Glomerular endothelial cell (primary cell): Measurements from ENCODE around the gene RIN3. TPM values are rescaled to one million over a fixed set of nuclear protein-coding genes. Genes with fewer than 3 reads are reported as not detected.
"Not testable (repeated sequence)": the region's sequence is repeated elsewhere in the genome, so short reads cannot be mapped to it uniquely, and the experiment has no call there.

Experiments
- DNase-seq: peaks from one replicate; pipeline ENCODE4 v3.0.0-alpha.2; 2011; ENCODE audit warnings: low read depth, low spot score; ENCODE audit errors: extremely low read depth
- total RNA-seq: library from RNA; depleted of rRNA; stranded (reverse); fragments of >200 nt; gene quantifications from 2 replicates; pipeline ENCODE4 v1.2.3, GENCODE V29; 2015

The RIN3 gene
- total RNA-seq, 1 donor from 2014 or later: 51.1 TPM

DNA sequence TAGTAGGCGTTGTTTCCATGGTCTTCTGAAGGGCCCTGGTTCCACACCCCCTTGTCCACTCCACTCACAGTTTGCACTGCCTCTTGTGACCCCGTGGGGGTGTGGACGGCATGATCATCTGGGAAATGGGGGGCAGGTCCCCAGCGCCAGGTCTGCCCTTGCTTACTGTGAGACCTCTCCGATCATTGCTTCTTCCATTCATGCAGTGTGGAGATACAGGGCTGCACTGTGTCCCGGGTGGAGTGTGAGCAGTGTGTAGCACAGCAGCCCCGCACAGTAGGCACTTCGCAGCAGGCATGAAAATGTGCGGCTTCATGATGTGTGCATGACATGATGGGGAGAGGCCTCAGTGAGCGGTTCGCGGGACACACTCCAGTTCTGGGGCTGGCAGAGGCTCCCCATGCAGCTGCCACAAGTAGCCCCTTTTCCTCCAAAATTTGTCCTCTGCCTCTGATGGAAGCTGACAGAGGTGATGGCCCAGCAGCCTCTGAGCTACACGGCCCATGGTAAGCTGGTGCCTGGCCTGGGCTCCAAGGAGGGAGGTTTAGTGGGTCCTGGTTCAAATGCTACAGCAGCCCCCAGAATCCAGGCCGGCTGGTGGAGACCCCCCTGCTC is 15.0 kb downstream of the RIN3 start:
- DNase-seq: no peak

DNA sequence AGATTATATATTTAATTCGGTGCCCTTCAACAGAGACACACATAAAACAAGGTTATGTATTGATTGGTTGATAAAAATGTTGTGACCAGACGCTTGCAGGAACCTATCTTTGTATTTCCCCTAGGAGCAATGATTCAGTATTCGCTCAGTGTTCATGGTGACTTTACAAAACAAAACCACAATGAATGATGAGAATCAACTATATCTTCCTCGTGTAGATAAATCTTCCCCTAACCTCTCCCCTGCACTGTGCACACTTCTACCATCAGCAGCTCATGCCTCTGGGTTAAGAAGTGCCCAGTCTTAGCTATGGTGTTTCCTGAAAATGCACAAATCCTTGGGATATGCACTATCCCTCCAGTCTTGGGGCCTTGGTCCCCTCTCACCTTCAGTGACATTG is 16.3 kb downstream of the RIN3 start:
- no peak for DNase-seq

DNA sequence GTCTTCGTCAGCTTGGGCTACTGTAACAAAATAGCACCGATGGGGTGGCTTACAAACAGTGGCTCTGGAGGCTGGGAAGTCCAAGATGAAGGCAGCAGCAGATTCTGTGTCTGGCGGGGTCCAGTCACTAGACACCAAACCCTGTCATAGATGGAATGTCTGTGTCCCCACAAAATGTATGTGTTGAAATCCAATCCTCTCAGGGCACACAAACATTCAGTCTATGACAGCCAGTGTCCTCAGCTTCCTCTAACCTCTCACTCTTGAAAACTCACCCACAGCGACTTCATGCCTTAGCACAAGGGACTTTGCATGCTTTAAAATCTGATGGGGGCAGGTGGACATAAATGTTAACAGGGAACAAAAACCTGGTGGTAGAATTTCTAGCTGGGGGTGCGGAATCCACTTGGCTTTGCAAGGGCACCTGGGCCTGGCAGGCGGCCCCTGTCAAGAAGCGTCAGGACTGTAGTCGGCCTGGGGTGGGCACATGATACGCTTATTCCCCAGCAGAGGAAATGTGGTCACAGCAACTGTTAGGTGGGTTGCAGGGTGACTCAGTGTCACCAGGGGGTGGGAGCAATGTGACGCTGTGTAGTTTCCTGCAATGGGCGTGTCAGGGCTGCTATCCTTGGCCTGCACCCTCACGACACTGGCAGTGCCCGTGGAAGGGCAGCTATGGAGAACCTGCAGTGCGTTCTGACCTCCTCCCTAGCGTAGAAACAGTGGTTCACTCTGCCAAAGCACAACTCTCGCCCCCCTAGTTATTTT is 17.7 kb downstream of the RIN3 start:
- no peak for DNase-seq

DNA sequence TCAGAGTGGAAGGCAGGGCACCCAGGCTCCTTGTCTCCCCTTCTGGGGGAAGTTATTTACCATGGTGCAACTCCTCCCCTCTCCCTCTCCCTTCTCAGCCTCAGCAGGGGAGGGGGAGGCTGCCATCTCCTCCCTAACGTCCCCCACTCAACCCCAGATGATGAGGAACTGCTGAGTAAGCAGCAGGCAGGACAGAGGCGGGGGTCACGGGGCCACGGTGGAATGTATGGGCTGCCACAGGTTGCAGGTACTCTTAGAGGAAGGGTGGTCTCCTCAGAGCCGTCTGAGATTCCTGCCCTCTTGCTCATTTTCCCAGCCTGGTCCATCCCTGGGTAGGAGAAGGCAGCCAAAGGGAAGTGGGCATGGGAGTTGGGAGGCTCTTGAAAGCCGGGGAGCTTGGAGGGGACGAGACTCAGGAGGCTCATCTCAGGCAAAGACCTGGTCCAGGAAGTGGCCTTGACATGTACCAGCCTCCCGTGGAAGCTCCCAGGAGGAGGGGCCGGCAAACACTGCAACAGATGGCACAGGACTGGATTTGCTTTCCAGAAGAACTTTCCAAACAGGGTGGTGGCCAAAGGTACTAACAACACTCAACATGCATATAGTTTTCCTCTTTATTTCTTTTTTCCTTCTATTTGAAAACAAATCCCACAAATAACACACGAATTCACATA is 19.0 kb downstream of the RIN3 start:
- no peak for DNase-seq

DNA sequence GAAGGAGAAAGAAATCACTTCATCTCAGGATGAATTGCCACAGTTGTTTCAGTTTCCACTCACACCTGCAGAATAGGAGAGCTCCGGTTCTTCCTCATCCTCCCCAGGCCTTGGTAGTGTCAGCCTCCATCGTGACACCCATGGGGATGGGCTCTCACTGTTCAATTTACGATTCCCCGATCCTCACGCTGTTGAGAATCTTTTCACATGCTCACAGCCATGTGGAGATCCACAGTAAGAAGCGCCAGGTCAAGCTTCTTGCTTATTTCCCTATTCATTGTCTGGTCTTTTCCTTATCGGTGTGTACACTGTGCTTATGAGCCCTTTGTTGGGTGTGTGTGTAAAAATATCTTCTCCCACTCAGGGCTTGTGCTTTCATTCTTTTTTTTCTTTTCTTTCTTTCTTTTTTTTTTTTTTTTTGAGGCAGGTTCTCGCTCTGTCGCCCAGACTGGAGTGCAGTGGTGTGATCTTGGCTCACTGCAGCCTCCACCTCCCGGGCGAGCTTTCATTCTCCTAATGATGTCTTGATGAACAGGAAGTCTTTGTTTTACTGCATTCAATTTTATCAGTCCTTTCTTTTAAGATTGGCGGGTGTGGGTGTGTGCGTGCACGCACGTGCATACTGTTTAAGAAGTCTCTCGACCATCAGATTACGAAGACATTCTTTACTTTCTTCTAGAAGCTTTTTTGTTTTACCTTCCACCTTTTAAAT is 21.5 kb downstream of the RIN3 start:
- no peak for DNase-seq

DNA sequence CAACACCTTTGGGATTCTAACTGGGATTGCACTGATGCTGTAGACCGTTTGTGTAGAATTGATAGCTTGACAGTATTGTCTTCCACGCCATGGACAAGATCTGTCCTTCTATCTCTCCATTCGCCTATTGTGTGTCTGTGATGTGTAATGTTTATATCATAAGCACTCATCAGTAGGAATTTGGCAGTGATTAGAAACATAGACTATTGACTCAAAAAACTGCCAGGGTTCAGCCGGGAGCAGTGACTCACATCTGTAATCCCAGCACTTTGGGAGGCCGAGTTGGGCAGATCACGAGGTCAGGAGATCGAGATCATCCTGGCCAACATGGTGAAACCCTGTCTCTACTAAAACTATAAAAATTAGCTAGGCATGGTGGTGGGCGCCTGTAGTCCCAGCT is 22.6 kb downstream of the RIN3 start:
- DNase-seq: not testable (repeated sequence)

DNA sequence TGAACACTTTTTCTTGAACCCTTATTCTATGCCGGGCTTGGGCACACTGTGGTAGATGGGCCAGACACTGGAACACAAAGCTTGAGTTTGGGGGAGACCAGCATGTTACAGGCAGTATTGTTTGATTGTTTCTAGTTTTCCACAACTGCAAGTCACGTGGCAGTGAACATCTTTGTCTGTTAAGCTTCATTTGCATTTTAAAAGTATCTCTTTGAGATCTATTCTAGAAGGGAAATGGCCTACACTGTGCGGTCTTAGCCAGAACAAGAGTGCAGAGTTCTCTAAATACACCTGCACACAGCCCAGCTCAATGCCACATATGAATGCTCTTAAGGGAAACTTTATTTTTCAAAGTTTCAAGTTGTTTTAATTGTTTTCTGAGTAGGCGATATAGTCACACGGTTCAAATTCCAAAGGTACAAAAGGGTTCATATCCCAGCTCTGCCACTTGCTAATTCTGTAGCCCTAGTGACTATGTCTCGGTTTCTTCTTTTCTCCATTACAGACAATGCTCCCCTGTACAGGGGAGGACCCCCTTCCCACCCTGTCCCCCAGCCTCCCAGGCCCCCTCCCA is 24.9 kb downstream of the RIN3 start:
- DNase-seq: no peak

DNA sequence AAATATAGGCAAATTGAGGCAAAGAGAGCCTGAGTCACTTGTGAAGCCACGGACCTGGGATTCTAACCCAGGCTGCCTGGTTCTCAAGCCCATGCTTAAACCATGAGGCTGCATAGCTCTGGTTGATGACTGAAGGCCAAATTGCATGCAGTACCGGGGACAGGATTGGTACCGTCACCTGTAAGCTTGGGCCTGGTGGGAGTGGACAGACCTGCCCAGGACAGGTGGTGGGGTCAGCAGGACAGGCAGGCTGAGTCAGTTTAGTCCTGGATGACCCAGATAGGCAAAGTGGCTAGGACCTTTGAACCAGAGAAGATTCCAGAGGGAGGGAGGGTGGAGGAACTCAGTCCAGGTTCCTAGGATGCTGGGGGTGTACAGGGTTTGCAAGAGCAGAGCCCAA is 25.8 kb downstream of the RIN3 start:
- no peak for DNase-seq

DNA sequence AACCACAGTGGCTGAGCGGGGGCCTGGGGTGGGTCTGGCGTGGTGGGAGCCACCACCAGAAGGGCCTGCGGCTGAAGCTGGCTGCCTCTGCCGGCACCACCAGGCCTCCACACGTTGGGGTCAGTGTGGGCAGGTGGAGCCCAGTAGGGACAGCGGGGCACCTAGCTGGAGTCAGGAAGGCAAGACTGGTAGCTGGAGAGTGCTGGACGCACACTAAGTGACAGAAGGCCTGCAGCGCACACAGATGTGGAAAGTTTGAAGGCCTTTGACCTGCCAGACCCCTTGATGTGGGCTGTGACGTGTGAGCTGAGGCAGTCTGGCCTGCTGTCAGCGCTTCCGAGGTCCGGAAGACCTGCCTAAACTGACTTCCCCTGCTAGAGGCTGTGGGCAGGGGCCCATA is 26.3 kb downstream of the RIN3 start:
- DNase-seq: no peak

DNA sequence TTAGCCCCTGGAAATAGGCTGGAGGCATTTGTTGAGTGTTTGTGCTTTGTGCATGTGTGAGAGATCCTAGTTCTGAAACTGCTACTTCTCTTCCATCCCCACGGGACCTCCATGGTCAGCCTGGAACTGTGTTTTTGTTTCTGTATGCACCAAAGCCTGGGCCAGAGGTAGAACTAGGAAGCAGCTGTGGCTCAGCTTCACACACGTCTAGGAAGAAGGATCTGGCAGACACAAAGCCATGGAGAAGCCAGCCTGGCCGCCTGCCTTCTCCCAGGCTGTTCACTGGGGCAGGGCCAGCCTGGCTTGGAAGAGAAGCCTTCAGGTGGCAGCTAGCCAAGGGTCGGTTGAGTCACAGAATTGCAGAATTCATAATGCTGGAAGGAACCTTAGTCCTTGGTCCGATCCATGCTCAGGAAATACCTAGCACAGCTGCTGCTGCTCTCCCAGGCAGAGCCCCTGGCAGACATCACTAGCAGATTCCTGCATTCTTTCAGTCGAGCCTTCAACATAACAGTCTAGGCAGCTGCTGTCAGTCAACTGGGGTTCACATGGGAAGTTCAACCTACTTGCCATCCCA is 27.0 kb downstream of the RIN3 start:
- peak; percentile 99 for DNase-seq

DNA sequence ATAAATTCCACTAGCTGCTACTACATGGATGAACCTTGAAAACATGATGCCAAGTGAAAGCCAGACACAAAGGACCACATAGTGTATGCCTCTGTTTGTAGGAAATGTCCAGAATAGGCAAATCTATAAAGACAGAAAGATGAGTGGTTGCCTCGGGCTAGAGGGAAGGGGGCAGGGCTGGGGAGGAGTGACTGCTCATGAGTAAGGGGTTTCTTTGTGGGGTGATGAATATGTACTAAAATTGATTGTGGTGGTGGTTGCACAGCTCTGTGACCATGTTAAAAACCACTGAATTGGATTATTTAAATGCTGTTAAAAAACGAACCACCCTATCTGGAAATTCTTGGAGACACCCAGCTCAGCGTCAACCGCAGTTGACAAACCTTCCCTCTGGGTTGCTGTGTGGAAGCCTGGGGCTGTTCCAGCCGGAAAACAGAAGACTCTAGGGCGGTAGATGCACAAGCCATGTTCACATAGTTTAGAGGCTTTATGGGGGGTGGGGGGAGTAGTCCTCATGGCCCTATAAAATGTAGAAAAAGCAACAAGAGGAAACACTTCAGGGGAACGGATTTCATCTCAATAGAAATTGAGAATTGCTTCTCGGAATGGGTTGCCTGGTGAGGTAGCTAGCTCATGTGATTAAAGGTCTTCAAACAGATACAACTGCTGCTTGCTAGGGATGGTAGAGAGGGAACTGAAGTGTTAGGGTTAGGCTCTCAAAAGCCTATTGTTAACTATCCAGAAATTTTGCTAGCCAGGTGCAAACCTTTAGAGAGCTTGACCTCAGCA is 29.4 kb downstream of the RIN3 start:
- DNase-seq: no peak

DNA sequence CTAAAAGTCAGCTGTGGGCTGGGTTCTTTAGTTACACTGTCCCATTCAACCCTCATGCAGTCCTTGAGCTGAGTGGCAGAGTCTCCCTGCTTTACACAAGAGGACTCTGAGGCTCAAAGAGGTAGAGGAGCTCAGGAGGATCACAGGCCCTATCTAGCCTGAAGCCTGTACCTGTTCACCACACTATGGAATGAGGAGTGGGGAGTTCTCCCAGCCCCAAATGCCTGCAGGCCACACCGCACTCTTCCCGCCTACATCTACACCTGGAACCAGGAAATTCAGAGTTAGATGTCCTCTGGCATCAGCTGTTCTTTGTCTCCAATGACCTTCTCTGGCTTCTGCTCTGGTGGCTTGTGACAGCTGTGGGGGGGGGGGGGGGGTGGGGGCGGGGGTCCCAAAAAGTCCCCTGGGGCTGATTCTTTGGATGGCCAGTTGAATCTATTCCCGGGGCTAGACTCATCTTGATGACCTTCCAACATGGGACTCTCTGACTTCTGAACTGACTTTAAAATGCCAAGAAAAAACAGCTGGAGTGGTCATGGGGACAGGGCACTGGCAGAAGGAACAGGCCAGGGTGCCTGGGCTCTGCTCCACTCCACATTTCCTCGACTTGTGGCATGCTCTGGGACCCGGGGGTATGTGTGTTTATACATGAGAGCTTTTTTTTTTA is 30.6 kb downstream of the RIN3 start:
- DNase-seq: no peak

DNA sequence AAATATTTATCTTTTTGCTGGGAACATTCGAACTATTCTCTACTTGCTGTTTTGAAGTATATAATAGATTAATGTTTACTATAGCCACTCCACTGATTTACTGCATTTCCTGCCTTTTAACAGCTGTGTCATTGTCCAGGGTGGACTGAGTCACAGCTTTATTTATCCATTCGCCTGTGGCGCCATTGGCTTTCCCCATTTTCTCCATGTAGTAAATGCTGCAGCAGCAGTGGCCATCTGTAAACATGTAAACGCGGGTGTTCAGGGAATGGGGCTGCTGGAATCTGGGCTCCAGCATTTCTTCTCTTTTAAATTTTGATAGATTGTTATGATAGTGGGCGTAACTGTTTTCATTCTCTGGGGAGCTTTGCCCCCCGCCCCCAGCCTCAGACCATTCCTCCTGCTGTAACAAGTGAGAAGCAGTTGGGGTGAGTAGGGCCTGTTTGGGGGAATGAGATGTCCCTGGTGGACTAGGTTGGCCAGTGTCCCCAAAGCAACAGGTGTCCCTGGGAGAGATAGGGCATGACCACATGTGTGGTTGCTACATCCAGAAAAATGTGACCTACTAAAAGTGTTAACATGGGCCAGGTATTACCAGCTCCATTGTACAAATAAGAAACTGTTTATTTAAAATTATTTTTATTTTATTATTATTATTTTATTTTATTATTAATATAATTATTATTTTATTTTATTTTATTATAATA is 32.9 kb downstream of the RIN3 start:
- no peak for DNase-seq

DNA sequence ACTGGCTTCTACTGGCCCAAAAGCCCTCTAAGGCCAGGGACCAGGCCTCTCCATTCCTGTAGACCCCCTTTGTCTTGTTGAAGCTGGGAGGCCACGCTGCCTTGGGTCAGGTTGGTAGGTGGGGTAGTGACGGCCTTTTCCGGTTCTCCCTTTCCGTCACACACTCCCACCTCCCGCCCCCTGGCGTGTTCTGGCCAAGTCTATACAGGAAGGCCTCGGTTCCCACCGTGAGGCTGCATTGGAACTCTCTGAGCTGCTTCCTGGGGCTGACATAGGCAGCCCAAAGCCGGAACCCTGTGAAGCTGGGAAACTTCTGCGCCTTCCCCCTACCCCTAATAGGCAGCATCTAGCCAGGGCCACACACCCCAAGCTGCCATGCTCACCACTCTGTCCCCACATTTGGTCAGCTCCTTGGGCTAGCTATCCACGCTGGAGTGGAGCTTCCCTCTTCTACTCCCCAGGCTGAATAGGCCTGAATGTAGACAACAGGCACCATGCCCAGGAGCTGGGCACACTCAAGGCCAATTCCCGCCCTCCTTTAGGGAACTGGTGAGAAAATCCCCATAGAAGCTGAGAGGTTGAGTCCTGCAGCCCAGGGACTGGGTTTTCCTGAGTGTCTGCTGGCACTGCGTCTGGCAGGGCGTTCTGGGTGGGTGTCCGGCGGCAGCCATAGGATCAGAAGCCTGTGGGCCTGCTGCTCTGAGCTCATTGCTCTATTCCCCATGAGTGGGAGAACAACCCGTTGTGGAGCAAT is 35.7 kb downstream of the RIN3 start:
- peak; percentile 61 for DNase-seq

DNA sequence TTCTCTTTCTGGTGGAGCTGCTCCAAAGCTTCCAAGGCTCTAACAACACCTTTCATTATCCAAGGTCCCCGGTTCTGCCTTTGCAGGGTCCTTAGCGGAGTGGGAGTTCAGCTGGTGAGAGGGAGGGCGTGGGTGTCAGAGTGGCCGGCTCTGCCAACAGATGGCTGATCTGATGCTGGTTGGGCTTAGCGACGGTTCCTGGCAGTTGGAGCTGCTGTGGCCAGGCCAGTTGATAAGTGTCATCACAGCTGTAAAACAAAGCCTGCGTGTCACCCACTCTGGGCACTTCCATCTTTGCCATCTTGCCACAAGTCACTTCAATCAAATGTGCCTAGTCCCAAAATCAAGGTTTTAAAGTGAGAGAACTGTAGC is 36.3 kb downstream of the RIN3 start:
- no peak for DNase-seq

DNA sequence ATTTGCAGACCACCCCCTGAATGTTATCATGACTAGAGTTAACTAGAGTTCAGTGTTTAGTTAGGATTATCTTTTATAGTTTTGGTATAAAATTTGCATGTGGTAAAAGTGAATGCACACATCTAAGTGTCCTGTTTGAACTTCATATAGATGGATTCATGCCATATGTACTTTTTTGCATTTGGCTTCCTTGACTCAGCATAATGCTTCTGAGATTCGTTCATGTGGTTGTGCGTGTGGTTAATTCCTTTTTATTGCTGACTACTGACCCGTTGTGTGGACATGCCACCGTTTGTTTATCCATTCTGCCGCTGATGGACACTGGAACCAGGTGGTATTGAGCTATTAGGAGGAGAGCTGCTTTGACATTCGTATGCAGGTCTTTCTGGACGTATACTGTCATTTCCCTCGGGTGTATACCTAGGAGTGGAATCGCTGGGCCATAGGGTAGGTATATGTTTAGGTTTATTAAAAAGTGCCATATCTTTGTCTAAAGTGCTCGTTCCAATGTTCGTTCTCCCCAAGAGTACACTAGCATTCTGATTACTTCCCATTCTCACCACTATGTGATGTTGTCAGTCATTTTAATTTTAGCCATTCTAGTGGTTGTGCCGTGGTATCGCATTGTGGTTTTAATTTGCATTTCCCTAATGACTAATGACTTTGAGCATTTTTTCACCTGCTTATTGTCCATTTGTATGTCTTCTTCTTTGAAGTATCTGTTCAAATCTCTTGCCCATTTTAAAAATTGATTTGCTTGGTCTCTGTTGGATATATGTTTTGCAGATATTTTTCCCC is 37.7 kb downstream of the RIN3 start:
- no peak for DNase-seq

DNA sequence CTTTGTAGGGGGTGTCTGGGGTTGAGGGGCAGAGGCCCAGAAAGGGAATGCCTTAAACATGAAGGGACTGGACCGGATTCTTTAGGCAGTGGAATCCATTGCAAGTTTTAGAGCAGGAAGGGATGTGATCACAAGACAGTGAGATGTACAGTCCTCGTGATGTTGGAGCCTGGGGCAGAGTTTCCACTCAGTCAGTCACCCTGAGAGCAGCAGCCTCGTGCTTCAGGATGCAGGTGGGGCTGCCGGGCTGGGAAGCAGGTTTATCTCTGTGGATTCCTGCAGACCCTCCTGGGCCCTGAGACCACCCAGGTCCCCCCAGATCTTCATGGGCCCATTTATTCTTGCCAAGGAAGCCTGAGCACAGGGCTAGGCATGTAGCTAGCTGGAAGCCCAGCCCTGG is 38.5 kb downstream of the RIN3 start:
- DNase-seq: no peak
